Measurements from ENCODE around the gene JPH3. TPM values are rescaled to one million over a fixed set of nuclear protein-coding genes. Genes with fewer than 3 reads are reported as not detected.

The JPH3 gene
- total and polyA plus RNA-seq, 3 experiments from 2014 or later, result not detected

DNA sequence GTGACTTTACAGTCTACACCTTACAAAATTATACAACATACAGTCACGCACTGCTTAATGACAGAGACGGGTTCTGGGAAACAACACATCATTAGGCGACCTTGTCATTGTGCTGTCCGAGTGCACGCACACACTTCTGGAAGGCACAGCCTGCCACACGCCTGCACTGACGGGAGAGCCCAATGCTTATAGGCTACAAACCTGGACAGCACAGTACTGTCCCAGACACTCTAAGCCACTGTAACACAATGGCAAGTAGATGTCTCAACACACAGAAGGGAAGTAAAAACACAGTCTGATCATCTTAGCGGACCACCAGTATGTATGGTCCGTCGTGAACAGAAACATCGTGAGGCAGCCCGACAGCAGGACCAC is 133.7 kb downstream of the JPH3 start:
- Histone ChIP-seq H3K27ac (ENCODE audit: low read depth, low read length) (no peak overlapping the region), H3K4me3 (ENCODE audit: low read length) (no peak overlapping the region), H3K4me1 (ENCODE audit: insufficient read depth, low read length) (peaks cover 5% of the 10 kb centered on the region), H3K27me3 (ENCODE audit: insufficient read depth, low read length, poor library complexity, severe bottlenecking) (no peaks in the 10 kb centered on the region), H3K9me3 (ENCODE audit: low read length) (no peaks in the 10 kb centered on the region), H3K36me3 (ENCODE audit: insufficient read depth, low read length) (peaks cover 25% of the 10 kb centered on the region)
- Mint-ChIP-seq H3K27me3 (no peaks in the 10 kb centered on the region), H3K4me3 (no peak overlapping the region), H3K4me1 (peaks cover 22 to 45% (median 39%) of the 10 kb centered on the region in 3 donors), H3K27ac (peak overlapping the region in 5 of 8 donors; percentile 10 to 57 (median 45)), H3K9me3 (no peaks in the 10 kb centered on the region), H3K36me3 (peaks cover 4 to 47% (median 7%) of the 10 kb centered on the region in 3 donors)
- no peak for DNase-seq
- ChIA-PET POLR2A (no interaction called here), CTCF (no interaction called here)

DNA sequence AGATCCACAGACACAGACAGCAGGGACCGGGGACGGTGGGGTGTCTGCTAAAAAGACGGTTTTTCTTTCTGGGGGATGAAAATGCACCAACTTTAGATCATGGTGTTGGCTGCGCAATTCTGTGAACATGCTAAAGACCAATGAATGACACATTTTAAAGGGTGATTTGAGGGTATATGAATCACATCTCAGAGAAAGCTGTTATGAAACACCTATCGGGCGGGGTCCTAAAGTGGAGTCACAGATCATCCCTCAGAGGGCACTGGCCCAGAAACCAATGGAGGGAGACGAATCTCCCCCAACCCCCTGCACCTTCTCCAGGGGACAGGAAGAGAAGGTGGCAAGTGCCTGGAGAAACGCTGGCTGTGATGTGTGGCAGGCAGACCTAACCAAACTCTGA is 137.5 kb downstream of the JPH3 start:
- H3K9me3 ChIP-seq (ENCODE audit: low read length), result no peaks in the 10 kb centered on the region
- H3K4me3 ChIP-seq (ENCODE audit: low read length), result no peak overlapping the region
- ChIA-PET CTCF (no interaction called here), POLR2A (no interaction called here)
- H3K4me1 Mint-ChIP-seq, result peaks cover 17 to 36% (median 25%) of the 10 kb centered on the region in 3 donors
- no peaks in the 10 kb centered on the region for H3K27me3 ChIP-seq (ENCODE audit: insufficient read depth, low read length, poor library complexity, severe bottlenecking)
- peaks cover 7 to 49% (median 12%) of the 10 kb centered on the region in 3 donors for H3K36me3 Mint-ChIP-seq
- H3K9me3 Mint-ChIP-seq, result no peaks in the 10 kb centered on the region
- no peak for DNase-seq
- H3K27me3 Mint-ChIP-seq, result no peaks in the 10 kb centered on the region
- no peak overlapping the region for H3K27ac Mint-ChIP-seq
- H3K36me3 ChIP-seq (ENCODE audit: insufficient read depth, low read length), result peaks cover 37% of the 10 kb centered on the region
- no peak overlapping the region for H3K27ac ChIP-seq (ENCODE audit: low read depth, low read length)
- no peak overlapping the region for H3K4me3 Mint-ChIP-seq
- H3K4me1 ChIP-seq (ENCODE audit: insufficient read depth, low read length), result no peaks in the 10 kb centered on the region

DNA sequence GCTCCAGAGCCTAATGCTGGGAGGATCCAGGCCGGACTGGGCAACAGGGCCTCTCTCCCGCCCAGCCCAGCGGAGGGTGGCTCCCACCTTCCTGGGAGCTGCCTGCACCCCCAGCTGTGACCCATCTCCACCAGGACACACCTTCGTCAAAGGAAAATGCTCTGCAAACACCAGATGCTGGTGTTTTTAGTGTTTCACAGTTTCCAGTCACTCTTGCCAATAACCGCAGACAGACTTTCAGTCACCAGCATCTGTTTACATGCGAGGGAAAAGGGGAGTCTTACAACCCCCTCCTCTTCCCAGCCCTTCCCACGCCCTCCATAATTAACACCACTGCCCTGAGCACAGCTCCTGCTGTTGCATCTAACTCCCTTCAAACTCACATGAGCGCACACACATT is 138.1 kb downstream of the JPH3 start:
- Histone ChIP-seq H3K4me1 (ENCODE audit: insufficient read depth, low read length) (no peaks in the 10 kb centered on the region), H3K4me3 (ENCODE audit: low read length) (no peak overlapping the region), H3K27ac (ENCODE audit: low read depth, low read length) (no peak overlapping the region), H3K27me3 (ENCODE audit: insufficient read depth, low read length, poor library complexity, severe bottlenecking) (no peaks in the 10 kb centered on the region), H3K36me3 (ENCODE audit: insufficient read depth, low read length) (peaks cover 43% of the 10 kb centered on the region), H3K9me3 (ENCODE audit: low read length) (no peaks in the 10 kb centered on the region)
- ChIA-PET POLR2A (no interaction called here), CTCF (no interaction called here)
- Mint-ChIP-seq H3K4me3 (peak overlapping the region in 1 of 7 donors; percentile 24), H3K27ac (peak overlapping the region in 4 of 8 donors; percentile 49 to 96 (median 82)), H3K9me3 (no peaks in the 10 kb centered on the region), H3K27me3 (no peaks in the 10 kb centered on the region), H3K36me3 (peaks cover 7 to 52% (median 13%) of the 10 kb centered on the region in 3 donors), H3K4me1 (peaks cover 20 to 35% (median 27%) of the 10 kb centered on the region in 3 donors)
- DNase-seq, result no peak

DNA sequence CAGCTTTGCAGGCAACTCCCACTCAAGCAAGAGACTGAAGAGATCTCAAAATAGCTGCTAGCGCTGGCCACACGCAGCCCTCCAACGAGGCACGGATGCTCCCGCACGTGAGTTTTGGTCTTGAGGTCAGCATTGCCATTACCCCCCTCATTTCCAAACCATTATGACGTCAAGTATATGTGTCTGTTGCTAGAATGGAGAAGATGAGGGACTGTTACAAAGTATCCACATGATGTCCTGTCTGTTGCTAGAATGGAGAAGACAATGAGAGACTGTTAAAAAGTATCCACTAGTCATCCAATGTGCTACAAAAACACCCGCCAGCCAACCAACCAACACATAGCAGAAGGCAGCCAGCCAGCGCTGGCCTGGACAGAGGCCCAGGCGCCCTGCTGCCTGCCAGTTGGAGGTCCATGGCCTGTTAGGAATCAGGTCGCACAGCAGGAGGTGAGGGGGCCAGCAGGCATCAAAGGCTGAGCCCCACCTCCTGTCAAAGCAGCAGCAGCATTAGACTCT is 138.7 kb downstream of the JPH3 start:
- Mint-ChIP-seq H3K27me3 (no peaks in the 10 kb centered on the region), H3K36me3 (peaks cover 7 to 52% (median 13%) of the 10 kb centered on the region in 3 donors), H3K4me1 (peaks cover 19 to 33% (median 30%) of the 10 kb centered on the region in 3 donors), H3K27ac (peak overlapping the region in 4 of 8 donors; percentile 29 to 96 (median 68)), H3K4me3 (no peak overlapping the region), H3K9me3 (no peaks in the 10 kb centered on the region)
- Histone ChIP-seq H3K27ac (ENCODE audit: low read depth, low read length) (no peak overlapping the region), H3K9me3 (ENCODE audit: low read length) (no peaks in the 10 kb centered on the region), H3K27me3 (ENCODE audit: insufficient read depth, low read length, poor library complexity, severe bottlenecking) (no peaks in the 10 kb centered on the region), H3K36me3 (ENCODE audit: insufficient read depth, low read length) (peaks cover 47% of the 10 kb centered on the region), H3K4me1 (ENCODE audit: insufficient read depth, low read length) (no peaks in the 10 kb centered on the region), H3K4me3 (ENCODE audit: low read length) (no peak overlapping the region)
- CTCF ChIA-PET, result no interaction called here
- DNase-seq, result no peak
- POLR2A ChIA-PET, result no interaction called here

DNA sequence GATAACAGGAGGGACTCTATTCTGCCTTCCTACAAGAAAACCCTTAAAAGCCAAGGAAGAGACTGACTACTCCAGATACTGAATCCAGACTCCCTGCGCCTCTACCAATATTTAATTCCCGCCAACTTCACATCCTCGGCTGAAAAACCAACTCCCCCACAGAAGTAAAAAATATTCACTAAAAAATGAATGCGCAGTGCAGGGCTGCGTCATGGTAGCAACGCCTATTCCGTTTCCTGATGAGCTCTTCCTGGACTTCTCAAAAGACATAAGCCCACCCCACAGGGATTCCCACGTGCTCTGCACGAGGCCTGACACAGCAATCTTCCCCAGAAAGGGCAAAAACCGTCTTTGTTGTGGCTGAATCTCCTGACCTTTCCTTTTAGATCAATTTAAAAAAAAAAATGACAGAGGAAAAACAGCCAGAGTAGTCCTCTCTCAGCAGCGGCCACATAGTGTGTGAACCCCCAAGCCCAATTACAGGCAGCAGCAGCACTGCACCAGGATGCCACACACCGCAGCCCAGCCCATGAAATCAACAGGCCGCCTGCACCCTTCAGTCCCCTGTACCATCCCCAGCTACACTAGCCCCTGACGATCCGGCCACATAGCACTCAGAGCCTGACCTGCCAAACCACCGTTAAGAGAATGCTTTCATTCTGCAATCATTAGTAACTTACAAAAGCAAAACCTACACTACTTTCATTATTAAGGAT is 139.6 kb downstream of the JPH3 start:
- Histone ChIP-seq H3K4me1 (ENCODE audit: insufficient read depth, low read length) (no peaks in the 10 kb centered on the region), H3K9me3 (ENCODE audit: low read length) (no peaks in the 10 kb centered on the region), H3K27me3 (ENCODE audit: insufficient read depth, low read length, poor library complexity, severe bottlenecking) (no peaks in the 10 kb centered on the region), H3K36me3 (ENCODE audit: insufficient read depth, low read length) (peaks cover 50% of the 10 kb centered on the region), H3K27ac (ENCODE audit: low read depth, low read length) (no peak overlapping the region), H3K4me3 (ENCODE audit: low read length) (no peak overlapping the region)
- peaks cover 20 to 32% (median 28%) of the 10 kb centered on the region in 3 donors for H3K4me1 Mint-ChIP-seq
- ChIA-PET CTCF (no interaction called here), POLR2A (no interaction called here)
- H3K36me3 Mint-ChIP-seq, result peaks cover 7 to 54% (median 20%) of the 10 kb centered on the region in 3 donors
- no peak for DNase-seq
- peak overlapping the region in 5 of 8 donors; percentile 19 to 78 (median 61) for H3K27ac Mint-ChIP-seq
- H3K27me3 Mint-ChIP-seq, result no peaks in the 10 kb centered on the region
- H3K9me3 Mint-ChIP-seq, result no peaks in the 10 kb centered on the region
- H3K4me3 Mint-ChIP-seq, result peak overlapping the region in 1 of 7 donors; percentile 51

DNA sequence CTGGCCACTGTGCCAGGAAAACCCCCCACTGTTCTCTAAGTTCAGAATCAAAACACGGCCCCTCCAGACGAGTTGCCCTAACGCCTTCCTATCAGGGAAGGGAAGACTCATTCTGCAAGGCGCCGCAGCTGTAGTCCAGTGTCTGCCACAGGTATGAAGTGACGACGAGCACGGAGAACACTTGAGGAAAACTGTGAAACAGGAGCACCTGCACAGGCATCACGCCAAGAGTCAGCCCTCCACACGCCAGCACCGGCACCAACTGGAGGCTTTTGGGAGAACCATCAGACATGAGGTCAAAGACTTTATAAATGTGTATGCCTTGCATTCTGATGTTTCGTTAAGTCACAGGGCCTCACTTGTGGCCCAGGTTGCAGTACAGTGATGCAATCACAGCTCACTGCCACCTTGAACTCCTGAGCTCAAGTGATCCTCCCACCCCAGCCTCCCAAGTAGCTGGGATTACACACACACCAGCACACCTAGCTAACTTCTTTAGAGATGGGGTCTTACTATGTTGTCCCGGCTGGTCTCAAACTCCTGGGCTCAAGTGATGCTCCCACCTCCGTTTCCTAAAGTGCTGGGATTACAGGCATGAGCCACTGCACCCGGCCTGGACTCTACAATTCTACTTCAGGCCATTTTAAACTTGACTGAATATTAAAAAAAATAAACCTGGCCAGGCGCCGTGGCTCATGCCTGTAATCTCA is 140.6 kb downstream of the JPH3 start:
- H3K4me1 ChIP-seq (ENCODE audit: insufficient read depth, low read length), result no peaks in the 10 kb centered on the region
- peaks cover 61% of the 10 kb centered on the region for H3K36me3 ChIP-seq (ENCODE audit: insufficient read depth, low read length)
- no peak overlapping the region for H3K27ac ChIP-seq (ENCODE audit: low read depth, low read length)
- CTCF ChIA-PET, result interaction anchor here (1.0 kb wide), 1 partner anchor 11 kb away, joined by 3 read pairs; no protein-coding TSS in a partner anchor
- no peak overlapping the region for H3K27ac Mint-ChIP-seq
- H3K27me3 ChIP-seq (ENCODE audit: insufficient read depth, low read length, poor library complexity, severe bottlenecking), result no peaks in the 10 kb centered on the region
- H3K9me3 ChIP-seq (ENCODE audit: low read length), result no peaks in the 10 kb centered on the region
- DNase-seq, result no peak
- H3K4me3 Mint-ChIP-seq, result no peak overlapping the region
- H3K4me1 Mint-ChIP-seq, result peaks cover 20 to 32% (median 28%) of the 10 kb centered on the region in 3 donors
- peaks cover 8 to 63% (median 22%) of the 10 kb centered on the region in 3 donors for H3K36me3 Mint-ChIP-seq
- POLR2A ChIA-PET, result no interaction called here
- H3K27me3 Mint-ChIP-seq, result no peaks in the 10 kb centered on the region
- no peak overlapping the region for H3K4me3 ChIP-seq (ENCODE audit: low read length)
- H3K9me3 Mint-ChIP-seq, result no peaks in the 10 kb centered on the region

DNA sequence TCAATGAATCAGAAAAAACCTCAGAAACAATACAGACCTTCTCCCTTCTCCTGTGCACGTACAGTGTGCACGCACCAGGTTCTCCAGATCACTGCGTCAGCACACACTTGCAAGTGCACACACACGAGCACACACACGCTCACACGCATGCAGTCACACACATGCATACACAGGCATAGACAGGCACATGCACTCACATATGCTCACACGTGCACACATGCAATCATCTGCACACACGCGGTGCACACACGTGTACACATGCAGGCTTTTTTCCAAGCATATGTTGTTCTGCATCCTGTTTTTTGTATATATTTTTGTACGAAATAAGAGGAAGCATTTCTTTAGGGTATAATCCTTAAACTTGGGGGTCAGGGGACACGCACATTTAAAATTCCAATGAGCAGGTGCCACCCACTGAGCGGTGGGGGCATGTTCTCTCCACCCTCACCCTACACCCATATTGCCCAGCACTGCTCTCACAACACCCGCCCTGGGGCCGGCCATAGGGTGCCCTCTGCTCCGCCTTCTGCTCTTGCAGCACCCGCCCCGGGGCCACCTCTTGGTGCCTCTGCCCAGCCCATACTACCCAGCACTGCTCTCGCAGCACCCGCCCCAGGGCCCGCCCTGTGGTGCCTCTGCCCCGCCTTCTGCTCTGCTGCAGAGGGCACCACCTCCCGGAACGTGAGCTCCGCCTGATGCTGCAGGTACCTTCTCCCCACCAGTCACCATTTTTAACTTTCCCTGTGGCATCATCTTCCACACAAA is 142.6 kb downstream of the JPH3 start:
- Histone ChIP-seq H3K9me3 (ENCODE audit: low read length) (no peaks in the 10 kb centered on the region), H3K27me3 (ENCODE audit: insufficient read depth, low read length, poor library complexity, severe bottlenecking) (no peaks in the 10 kb centered on the region), H3K36me3 (ENCODE audit: insufficient read depth, low read length) (peaks cover 76% of the 10 kb centered on the region), H3K4me1 (ENCODE audit: insufficient read depth, low read length) (no peaks in the 10 kb centered on the region), H3K27ac (ENCODE audit: low read depth, low read length) (no peak overlapping the region), H3K4me3 (ENCODE audit: low read length) (no peak overlapping the region)
- DNase-seq, result no peak
- ChIA-PET CTCF (no interaction called here), POLR2A (no interaction called here)
- Mint-ChIP-seq H3K4me3 (no peak overlapping the region), H3K27me3 (no peaks in the 10 kb centered on the region), H3K4me1 (peaks cover 20 to 32% (median 28%) of the 10 kb centered on the region in 3 donors), H3K27ac (peak overlapping the region in 1 of 8 donors; percentile 84), H3K9me3 (no peaks in the 10 kb centered on the region), H3K36me3 (peaks cover 11 to 81% (median 25%) of the 10 kb centered on the region in 3 donors)
